GM23338 (cell line): ENCODE data around the gene AHCYL1. TPM values are rescaled to one million over a fixed set of nuclear protein-coding genes. Genes with fewer than 3 reads are reported as not detected.

Experiments used
- ATAC-seq: fragments of 200-7000 bp; cut with Tn5 transposase; 3 replicates; pipeline ENCODE4 v1.9.1; 2020
- DNase-seq: peaks from one replicate; pipeline ENCODE4 v3.0.0-alpha.2; 2015; ENCODE audit warnings: low spot score
- H2AFZ ChIP-seq: fragments of 200-600 bp; sonication (generic); 2 replicates; pipeline ENCODE4 v1.8.0; 2016; ENCODE audit warnings: antibody characterized with exemption, mild to moderate bottlenecking, moderate library complexity
- H3F3A ChIP-seq: fragments of 200-600 bp; sonication (generic); replicated peaks from 2 replicates; pipeline ENCODE4 v1.8.0; 2017; ENCODE audit warnings: antibody characterized with exemption, mixed run types, low read depth
- H3K27ac ChIP-seq: fragments of 200-600 bp; sonication (generic); 2 replicates; pipeline ENCODE4 v1.6.1; 2016; ENCODE audit warnings: low read depth
- H3K27me3 ChIP-seq: fragments of 200-600 bp; sonication (generic); 2 replicates; pipeline ENCODE4 v1.8.0; 2016; ENCODE audit warnings: mild to moderate bottlenecking, mixed run types, moderate library complexity; ENCODE audit not compliant: insufficient read depth
- H3K36me3 ChIP-seq: fragments of 200-600 bp; sonication (generic); 2 replicates; pipeline ENCODE4 v1.8.0; 2016; ENCODE audit warnings: mild to moderate bottlenecking; ENCODE audit not compliant: insufficient read depth
- H3K4me1 ChIP-seq: fragments of 200-600 bp; sonication (generic); 2 replicates; pipeline ENCODE4 v1.8.0; 2016; ENCODE audit warnings: mild to moderate bottlenecking, moderate library complexity; ENCODE audit not compliant: insufficient read depth
- H3K4me2 ChIP-seq: fragments of 200-600 bp; sonication (generic); 2 replicates; pipeline ENCODE4 v1.7.1; 2017; ENCODE audit warnings: mixed run types
- H3K4me3 ChIP-seq: fragments of 200-600 bp; sonication (generic); 2 replicates; pipeline ENCODE4 v1.6.1; 2016; ENCODE audit warnings: mixed run types
- H3K79me2 ChIP-seq: fragments of 200-600 bp; sonication (generic); replicated peaks from 2 replicates; pipeline ENCODE4 v1.8.0; 2017; ENCODE audit warnings: mild to moderate bottlenecking; ENCODE audit not compliant: insufficient read depth
- H3K9me2 ChIP-seq: fragments of 200-600 bp; sonication (generic); 2 replicates; pipeline ENCODE4 v1.8.0; 2017; ENCODE audit not compliant: insufficient read depth
- H4K20me1 ChIP-seq: fragments of 200-600 bp; sonication (generic); replicated peaks from 2 replicates; pipeline ENCODE4 v1.8.0; 2017; ENCODE audit warnings: mild to moderate bottlenecking; ENCODE audit not compliant: insufficient read depth
- H3K27ac Mint-ChIP-seq: 2 replicates; pipeline ENCODE4 v1.8.0; 2020; ENCODE audit warnings: inconsistent platforms, mild to moderate bottlenecking, moderate library complexity, mixed read lengths
- H3K27me3 Mint-ChIP-seq: 3 replicates; pipeline ENCODE4 v1.8.0; 2022; ENCODE audit warnings: low read depth, mild to moderate bottlenecking, moderate library complexity, mixed read lengths, inconsistent platforms; ENCODE audit not compliant: insufficient read depth, poor library complexity
- H3K36me3 Mint-ChIP-seq: 3 replicates; pipeline ENCODE4 v1.8.0; 2021; ENCODE audit warnings: low read depth, mild to moderate bottlenecking, inconsistent platforms, moderate library complexity, mixed read lengths
- H3K4me1 Mint-ChIP-seq: 3 replicates; pipeline ENCODE4 v1.8.0; 2020; ENCODE audit warnings: mild to moderate bottlenecking, inconsistent platforms, mixed read lengths
- H3K4me3 Mint-ChIP-seq: 3 replicates; pipeline ENCODE4 v1.8.0; 2021; ENCODE audit warnings: moderate library complexity, mild to moderate bottlenecking, inconsistent platforms, mixed read lengths
- H3K9me3 Mint-ChIP-seq: 3 replicates; pipeline ENCODE4 v1.8.0; 2020; ENCODE audit warnings: moderate library complexity, mild to moderate bottlenecking, inconsistent platforms, mixed read lengths
- CREB1 ChIP-seq: fragments of 250-450 bp; sonication (Bioruptor Pico); IDR thresholded peaks from 2 replicates; pipeline ENCODE4 v1.5.0; 2020; ENCODE audit warnings: low read depth, mild to moderate bottlenecking, moderate library complexity
- CTCF ChIP-seq, 2 experiments: fragments of 200-600 bp in 1 of 2; sonication (generic) in 1 of 2; conservative IDR thresholded peaks; 2 replicates each; pipeline versions ENCODE4 v1.5.1 to v1.6.1; 2016 to 2017; ENCODE audit warnings: antibody characterized with exemption in 2 of 2, low read depth in 2 of 2, mild to moderate bottlenecking in 2 of 2, moderate library complexity in 1 of 2
- ETS1 ChIP-seq: IDR thresholded peaks from 2 replicates; pipeline ENCODE4 v1.6.1; 2016; ENCODE audit warnings: antibody characterized with exemption
- EZH2 ChIP-seq: fragments of 200-600 bp; sonication (generic); IDR thresholded peaks from one replicate; pipeline ENCODE4 v1.8.0; 2017; ENCODE audit warnings: antibody characterized with exemption, mild to moderate bottlenecking, low read depth; ENCODE audit not compliant: unreplicated experiment
- JUNB ChIP-seq: IDR thresholded peaks from one replicate; pipeline ENCODE4 v1.6.1; 2016; ENCODE audit warnings: antibody characterized with exemption; ENCODE audit not compliant: unreplicated experiment
- POLR2AphosphoS5 ChIP-seq: IDR thresholded peaks from 2 replicates; pipeline ENCODE4 v1.6.1; 2016; ENCODE audit warnings: antibody characterized with exemption, low read depth
- REST ChIP-seq: IDR thresholded peaks from one replicate; pipeline ENCODE4 v1.6.1; 2018; ENCODE audit warnings: antibody characterized with exemption; ENCODE audit not compliant: unreplicated experiment
- STAT1 ChIP-seq: IDR thresholded peaks from one replicate; pipeline ENCODE4 v1.6.1; 2016; ENCODE audit warnings: antibody characterized with exemption; ENCODE audit not compliant: unreplicated experiment
- ZNF331 ChIP-seq: fragments of 250-450 bp; sonication (Bioruptor Pico); IDR thresholded peaks from 2 replicates; pipeline ENCODE4 v1.5.0; 2020; ENCODE audit warnings: low read depth, mild to moderate bottlenecking, moderate library complexity
- polyA plus RNA-seq: library from polyadenylated mRNA; unstranded; fragments of >200 nt; fragmentation: Nextera tagmentation; extraction: Ambion mirVana; gene quantifications from 2 replicates; pipeline ENCODE4 v1.2.1, GENCODE V29; 2016
- total RNA-seq: library from RNA; depleted of rRNA; stranded (reverse); fragments of >200 nt; shearing (Covaris generic); gene quantifications from 2 replicates; pipeline ENCODE4 v1.2.3, GENCODE V29; 2014

Gene AHCYL1
- total and polyA plus RNA-seq, 2 experiments from 2014 or later: 63.3 to 70.0 TPM

- Mint-ChIP-seq H3K27ac (peak overlapping the region; percentile 46; the same call in 1 of the 2 replicates), H3K9me3 (no peaks in the 10 kb centered on the region), H3K4me3 (no peak overlapping the region), H3K27me3 (peaks cover 5% of the 10 kb centered on the region), H3K36me3 (peaks cover 89% of the 10 kb centered on the region), H3K4me1 (no peaks in the 10 kb centered on the region)
- H3K36me3 ChIP-seq: peaks cover 29% of the 10 kb centered on the region
- ATAC-seq (peak; percentile 98), DNase-seq (peak; percentile 76)
- TF ChIP-seq REST (no peak), CTCF (conservative IDR thresholded peaks at IDR 0.05; ENCODE audit: low read depth in 2 of 2) (peak; percentile 90 to 99)
- no peak overlapping the region for H3K27ac ChIP-seq
- no peaks in the 10 kb centered on the region for H3K9me2 ChIP-seq
- H3F3A ChIP-seq: no peaks in the 10 kb centered on the region
- no peaks in the 10 kb centered on the region for H3K27me3 ChIP-seq
- H4K20me1 ChIP-seq: peaks cover 10% of the 10 kb centered on the region
- no peak overlapping the region for H2AFZ ChIP-seq
- no peak overlapping the region for H3K4me2 ChIP-seq
- no peaks in the 10 kb centered on the region for H3K4me1 ChIP-seq
- H3K4me3 ChIP-seq: no peak overlapping the region
- no peaks in the 10 kb centered on the region for H3K79me2 ChIP-seq
Observed at GRCh38 chr1:110053552-110054428, 69.2 kb downstream of the AHCYL1 start.

GRCh38 chr1:110055493-110056284 is 71.1 kb downstream of the AHCYL1 start:
- H3K4me3 ChIP-seq: no peak overlapping the region
- H4K20me1 ChIP-seq: peaks cover 14% of the 10 kb centered on the region
- ATAC-seq: no peak
- no peaks in the 10 kb centered on the region for H3K4me1 ChIP-seq
- Mint-ChIP-seq H3K4me3 (no peak overlapping the region), H3K27me3 (peaks cover 10% of the 10 kb centered on the region), H3K4me1 (no peaks in the 10 kb centered on the region), H3K27ac (no peak overlapping the region), H3K9me3 (no peaks in the 10 kb centered on the region), H3K36me3 (peaks cover 83% of the 10 kb centered on the region)
- peaks cover 28% of the 10 kb centered on the region for H3K36me3 ChIP-seq
- H3K79me2 ChIP-seq: no peaks in the 10 kb centered on the region
- H3K27ac ChIP-seq: no peak overlapping the region
- H3K4me2 ChIP-seq: no peak overlapping the region
- no peaks in the 10 kb centered on the region for H3K9me2 ChIP-seq
- H3K27me3 ChIP-seq: no peaks in the 10 kb centered on the region
- no peak for TF ChIP-seq CTCF (conservative IDR thresholded peaks at IDR 0.05; ENCODE audit: low read depth in 2 of 2)
- no peak for TF ChIP-seq EZH2
- no peak for TF ChIP-seq JUNB
- no peak for TF ChIP-seq STAT1
- TF ChIP-seq ZNF331 (CRISPR knock-in tag): no peak
- TF ChIP-seq ETS1: no peak
- TF ChIP-seq POLR2AphosphoS5: no peak
- TF ChIP-seq CREB1 (CRISPR knock-in tag): no peak
- no peaks in the 10 kb centered on the region for H3F3A ChIP-seq
- no peak for DNase-seq
- no peak overlapping the region for H2AFZ ChIP-seq
